OCI-LY3 (cell line): ENCODE measurements around the gene NRAP.

Experiments used
- EZH2phosphoT487 ChIP-seq: fragments of 200-600 bp; shearing (Covaris generic); IDR thresholded peaks from 2 replicates; pipeline ENCODE4 v1.6.1; 2018; ENCODE audit warnings: antibody characterized with exemption, mixed run types, low read depth
- TF ChIP-seq, protein P1 (sequence below): fragments of 200-600, 300-600 bp; sonication (generic); IDR thresholded peaks from 2 replicates; pipeline ENCODE4 v1.5.1; 2014; ENCODE audit warnings: antibody characterized with exemption, low read length, low read depth

DNA sequence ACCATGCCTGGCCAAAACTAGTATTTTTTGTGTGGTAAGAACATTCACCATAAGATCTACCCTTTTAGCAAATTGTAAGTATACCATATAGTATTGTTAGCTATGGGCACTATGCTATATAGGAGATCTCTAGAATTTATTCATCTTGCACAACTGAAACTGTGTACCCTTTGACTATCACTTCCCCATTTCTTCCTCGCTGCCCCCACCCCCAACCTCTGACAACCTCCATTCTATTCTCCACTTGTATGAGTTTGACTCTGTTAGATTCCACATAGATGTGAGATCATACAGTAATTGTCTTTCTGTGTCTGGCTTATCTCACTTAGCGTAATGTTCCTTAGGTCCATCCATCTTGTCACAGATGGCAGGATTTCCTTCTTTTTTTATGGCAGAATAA is 19.5 kb upstream of the NRAP start:
- TF ChIP-seq EZH2phosphoT487: no peak
- TF ChIP-seq, protein P1, sequence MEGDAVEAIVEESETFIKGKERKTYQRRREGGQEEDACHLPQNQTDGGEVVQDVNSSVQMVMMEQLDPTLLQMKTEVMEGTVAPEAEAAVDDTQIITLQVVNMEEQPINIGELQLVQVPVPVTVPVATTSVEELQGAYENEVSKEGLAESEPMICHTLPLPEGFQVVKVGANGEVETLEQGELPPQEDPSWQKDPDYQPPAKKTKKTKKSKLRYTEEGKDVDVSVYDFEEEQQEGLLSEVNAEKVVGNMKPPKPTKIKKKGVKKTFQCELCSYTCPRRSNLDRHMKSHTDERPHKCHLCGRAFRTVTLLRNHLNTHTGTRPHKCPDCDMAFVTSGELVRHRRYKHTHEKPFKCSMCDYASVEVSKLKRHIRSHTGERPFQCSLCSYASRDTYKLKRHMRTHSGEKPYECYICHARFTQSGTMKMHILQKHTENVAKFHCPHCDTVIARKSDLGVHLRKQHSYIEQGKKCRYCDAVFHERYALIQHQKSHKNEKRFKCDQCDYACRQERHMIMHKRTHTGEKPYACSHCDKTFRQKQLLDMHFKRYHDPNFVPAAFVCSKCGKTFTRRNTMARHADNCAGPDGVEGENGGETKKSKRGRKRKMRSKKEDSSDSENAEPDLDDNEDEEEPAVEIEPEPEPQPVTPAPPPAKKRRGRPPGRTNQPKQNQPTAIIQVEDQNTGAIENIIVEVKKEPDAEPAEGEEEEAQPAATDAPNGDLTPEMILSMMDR: no peak
